Adipocyte (in vitro differentiated cells): Measurements from ENCODE around the gene C15orf61.
A peak's percentile ranks its signal among the peaks of the same experiment; 100 is the strongest.

Experiments
- DNase-seq: peaks from one replicate; pipeline ENCODE4 v3.0.0-alpha.2; 2015; ENCODE audit warnings: low read depth
- H3K27me3 ChIP-seq: replicated peaks from 2 replicates; pipeline ENCODE4 v1.7.0; 2013; ENCODE audit warnings: mild to moderate bottlenecking, low read length, moderate library complexity; ENCODE audit not compliant: control insufficient read depth, insufficient read depth
- H3K36me3 ChIP-seq: 2 replicates; pipeline ENCODE4 v1.7.0; 2013; ENCODE audit warnings: low read length, mild to moderate bottlenecking, moderate library complexity; ENCODE audit not compliant: control insufficient read depth, insufficient read depth, severe bottlenecking
- H3K4me1 ChIP-seq: 2 replicates; pipeline ENCODE4 v1.7.0; 2013; ENCODE audit warnings: mild to moderate bottlenecking, low read length, moderate library complexity; ENCODE audit not compliant: control insufficient read depth, insufficient read depth
- H3K4me3 ChIP-seq: 2 replicates; pipeline ENCODE4 v1.7.0; 2013; ENCODE audit warnings: mild to moderate bottlenecking, low read length, moderate library complexity
- H3K9ac ChIP-seq: 2 replicates; pipeline ENCODE4 v1.7.0; 2013; ENCODE audit warnings: mild to moderate bottlenecking, low read length, moderate library complexity
- H3K9me3 ChIP-seq: 2 replicates; pipeline ENCODE4 v1.7.0; 2013; ENCODE audit warnings: mild to moderate bottlenecking, low read length, moderate library complexity; ENCODE audit not compliant: control insufficient read depth

The C15orf61 gene

DNA sequence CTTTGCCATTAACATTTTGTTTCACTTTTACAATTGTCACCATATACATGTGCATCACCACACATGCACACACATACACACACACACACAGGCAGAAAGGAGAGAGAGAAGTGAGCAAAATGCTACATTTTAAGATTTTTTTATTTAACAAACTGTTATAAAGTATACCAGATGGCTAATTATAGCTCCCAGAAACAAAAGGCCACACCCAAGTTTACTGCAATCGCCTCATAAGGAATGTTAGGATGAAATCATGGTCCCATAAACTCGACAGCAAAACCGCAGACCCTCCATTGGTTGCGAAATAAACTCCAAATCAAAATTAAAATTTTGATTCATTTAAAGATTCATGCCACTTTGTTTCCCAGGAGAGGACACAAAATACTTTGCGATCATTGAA lies 16.1 kb upstream of the C15orf61 start:
- H3K9ac ChIP-seq, result peak overlapping the region; percentile 83
- H3K27me3 ChIP-seq, result no peaks in the 10 kb centered on the region
- H3K36me3 ChIP-seq, result peaks cover 15% of the 10 kb centered on the region
- H3K4me3 ChIP-seq, result peak overlapping the region; percentile 57
- peaks cover 81% of the 10 kb centered on the region for H3K4me1 ChIP-seq
- peak; percentile 66 for DNase-seq
- no peaks in the 10 kb centered on the region for H3K9me3 ChIP-seq

DNA sequence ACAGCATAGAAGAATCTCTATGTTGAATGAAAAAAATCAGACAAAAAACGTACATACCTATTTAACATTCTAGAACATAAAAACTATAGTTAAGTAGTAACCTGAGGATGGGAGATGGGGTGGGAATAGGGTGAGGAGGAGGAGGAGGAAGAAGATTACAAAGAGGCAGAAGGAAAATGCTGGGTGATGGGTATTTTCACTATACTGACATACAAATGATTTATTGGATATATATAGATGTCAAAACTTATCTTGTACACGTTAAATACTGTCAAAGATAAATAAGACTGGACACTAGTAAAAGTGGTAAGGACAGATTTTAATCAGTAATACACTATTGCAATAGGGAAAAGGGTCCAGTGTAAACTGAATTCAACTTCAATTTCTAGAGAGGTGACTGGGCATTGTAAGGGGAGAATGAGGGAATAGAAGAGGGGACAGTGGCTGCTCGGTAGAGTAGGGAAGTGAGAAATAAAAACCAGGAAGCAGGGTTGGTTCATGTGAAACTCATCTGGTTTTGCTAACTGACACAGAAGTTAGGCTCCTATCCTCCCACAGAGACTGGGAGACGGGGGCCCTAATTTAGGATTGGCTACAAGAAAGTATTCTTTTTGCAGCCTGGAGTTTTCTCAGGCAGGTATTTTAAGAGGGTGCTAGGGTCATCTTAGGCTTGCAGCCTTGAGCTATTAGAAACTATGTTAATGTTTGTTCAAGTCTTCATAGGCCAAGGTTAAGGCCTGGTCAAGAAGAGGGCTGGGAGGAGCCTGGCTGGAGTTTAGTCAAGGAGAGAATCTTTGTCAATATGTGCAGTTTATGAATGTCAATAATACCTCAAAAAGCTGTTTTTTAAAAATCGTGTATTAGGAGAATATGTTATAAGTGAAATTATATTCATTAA lies 15.0 kb upstream of the C15orf61 start:
- Histone ChIP-seq H3K9me3 (no peaks in the 10 kb centered on the region), H3K4me3 (peak overlapping the region; percentile 57), H3K4me1 (peaks cover 86% of the 10 kb centered on the region), H3K9ac (peak overlapping the region; percentile 76), H3K27me3 (no peaks in the 10 kb centered on the region), H3K36me3 (peaks cover 20% of the 10 kb centered on the region)
- DNase-seq, result no peak

DNA sequence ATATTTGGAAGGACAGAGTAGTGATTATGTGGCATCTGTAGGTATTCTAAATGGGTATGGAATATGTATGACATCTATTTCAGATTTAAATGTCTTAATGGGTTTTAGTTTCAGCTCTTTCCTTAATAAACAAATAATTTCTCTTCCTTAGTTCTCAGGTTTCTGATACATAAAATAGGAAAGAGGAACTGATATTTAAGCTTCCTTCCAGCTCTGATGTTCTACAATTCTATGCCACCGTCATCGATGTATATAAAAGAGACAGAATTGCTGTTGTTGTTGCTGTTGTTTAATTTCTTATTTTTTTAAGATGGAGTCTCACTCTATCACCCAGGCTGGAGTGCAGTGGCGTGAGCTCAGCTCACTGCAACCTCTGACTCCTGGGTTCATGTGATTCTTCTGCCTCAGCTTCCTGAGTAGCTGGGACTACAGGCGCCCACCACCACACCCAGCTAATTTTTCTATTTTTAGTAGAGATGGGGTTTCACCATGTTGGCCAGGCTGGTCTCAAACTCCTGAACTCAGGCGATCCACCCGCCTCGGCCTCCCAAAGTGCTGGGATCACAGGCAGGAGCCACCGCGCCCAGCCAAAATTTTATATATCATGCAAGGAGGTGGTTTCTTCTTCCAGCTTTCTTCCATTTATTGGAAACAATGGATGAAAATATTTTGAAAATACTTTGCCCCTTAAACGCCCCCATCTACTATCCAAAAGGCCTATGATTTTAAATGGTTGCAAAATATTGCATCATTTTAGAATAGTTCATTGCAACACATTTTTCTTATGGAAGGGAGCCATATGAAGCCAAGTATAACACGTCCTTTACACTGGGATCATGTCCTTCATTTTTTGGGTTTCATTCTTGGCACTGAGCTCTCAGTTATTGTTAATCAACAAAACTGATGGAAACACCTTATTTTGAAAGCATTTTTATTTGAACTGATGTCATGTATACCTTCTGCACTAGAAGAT lies 13.9 kb upstream of the C15orf61 start:
- Histone ChIP-seq H3K4me3 (no peak overlapping the region), H3K36me3 (peaks cover 23% of the 10 kb centered on the region), H3K9me3 (no peaks in the 10 kb centered on the region), H3K4me1 (peaks cover 86% of the 10 kb centered on the region), H3K9ac (peak overlapping the region; percentile 62), H3K27me3 (no peaks in the 10 kb centered on the region)
- DNase-seq, result peak; percentile 85

DNA sequence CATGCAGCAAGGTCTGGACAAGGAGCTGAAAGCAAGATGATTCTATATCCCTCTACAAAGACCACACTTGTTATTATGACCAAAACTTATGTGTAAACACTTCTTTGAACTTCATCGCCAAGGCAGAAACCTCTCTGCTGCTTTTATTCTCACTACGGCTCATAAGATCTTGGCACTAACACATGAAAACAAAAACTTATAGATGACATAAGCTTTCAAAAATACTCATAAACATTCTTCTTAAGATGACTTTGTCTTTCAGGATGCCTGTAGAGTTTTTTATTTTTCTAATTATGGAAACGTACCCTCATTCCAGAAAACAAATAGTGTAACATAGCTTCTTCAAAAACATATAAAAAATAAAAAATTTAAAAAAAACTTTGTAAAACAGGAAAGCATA lies 12.5 kb upstream of the C15orf61 start:
- H3K9ac ChIP-seq, result peak overlapping the region; percentile 41
- H3K27me3 ChIP-seq, result no peaks in the 10 kb centered on the region
- peaks cover 34% of the 10 kb centered on the region for H3K36me3 ChIP-seq
- no peaks in the 10 kb centered on the region for H3K9me3 ChIP-seq
- DNase-seq, result peak; percentile 30
- peaks cover 86% of the 10 kb centered on the region for H3K4me1 ChIP-seq
- no peak overlapping the region for H3K4me3 ChIP-seq

DNA sequence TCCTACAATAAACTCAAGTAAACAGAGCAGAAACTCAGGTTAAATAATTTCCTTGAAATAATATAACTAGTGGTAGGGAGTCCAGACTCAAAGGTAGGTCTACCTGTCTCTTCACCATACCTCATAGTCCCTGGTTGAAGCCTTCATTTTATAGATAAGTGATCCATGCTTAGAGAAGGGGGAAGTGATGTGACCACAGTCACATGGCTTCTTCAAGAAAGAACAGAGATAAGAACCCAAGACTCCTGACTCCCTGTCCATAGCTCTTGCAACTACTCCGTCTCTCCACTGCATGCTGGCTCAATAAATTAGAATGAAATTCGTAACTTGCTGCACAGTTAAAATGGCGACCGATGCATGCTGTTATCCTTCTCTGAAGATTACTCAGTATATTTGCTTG lies 11.0 kb upstream of the C15orf61 start:
- Histone ChIP-seq H3K4me3 (no peak overlapping the region), H3K4me1 (peaks cover 82% of the 10 kb centered on the region), H3K27me3 (no peaks in the 10 kb centered on the region), H3K9ac (peak overlapping the region; percentile 85), H3K9me3 (no peaks in the 10 kb centered on the region), H3K36me3 (peaks cover 46% of the 10 kb centered on the region)
- no peak for DNase-seq

DNA sequence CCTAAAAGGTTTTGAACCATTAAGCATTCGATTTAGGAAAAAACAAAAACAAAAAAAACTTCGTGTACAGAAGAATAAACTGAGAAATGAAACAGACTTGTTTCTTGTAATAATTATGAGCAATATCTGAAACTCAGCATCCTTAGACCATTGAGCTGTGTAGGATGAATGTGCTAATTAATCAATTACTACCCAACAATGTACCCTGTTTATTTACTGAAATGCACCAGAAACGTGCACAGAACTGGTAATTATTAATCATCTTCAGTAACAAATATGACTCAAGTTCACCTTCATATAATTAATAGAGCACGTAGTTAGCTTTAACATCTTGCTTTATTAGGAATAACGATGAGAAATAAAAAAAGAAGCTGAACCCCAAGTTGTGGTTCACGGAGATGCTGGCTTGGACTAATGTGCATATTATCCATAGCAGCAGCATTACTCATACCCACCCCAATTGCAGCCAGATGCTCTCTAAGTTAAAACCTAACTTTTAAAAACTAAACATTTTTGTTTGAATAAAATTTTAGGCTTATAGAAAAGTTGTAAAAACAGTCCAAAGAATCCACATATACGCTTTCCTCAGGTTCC lies 10.2 kb upstream of the C15orf61 start:
- peak; percentile 74 for DNase-seq
- Histone ChIP-seq H3K36me3 (peaks cover 52% of the 10 kb centered on the region), H3K9me3 (no peaks in the 10 kb centered on the region)

DNA sequence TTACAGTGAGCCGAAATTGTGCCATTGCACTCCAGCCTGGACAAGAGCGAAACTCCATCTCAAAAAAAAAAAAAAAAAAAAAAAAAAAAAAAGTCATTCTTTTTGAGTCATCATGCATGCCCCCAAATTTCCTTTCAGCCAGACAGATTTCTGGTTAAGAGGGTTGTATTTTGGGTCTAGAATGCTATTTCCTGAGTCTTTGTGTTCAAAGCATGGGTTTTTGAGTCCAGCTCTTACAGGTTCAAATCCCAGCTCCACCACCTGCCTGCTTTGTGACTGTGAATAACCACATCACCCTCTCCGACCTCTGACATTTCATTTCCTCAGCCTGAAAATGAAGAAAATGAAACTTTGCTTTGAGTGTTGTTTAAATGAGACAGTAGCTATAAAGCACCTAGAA lies 9.3 kb upstream of the C15orf61 start:
- Histone ChIP-seq H3K9ac (peak overlapping the region; percentile 85), H3K27me3 (no peaks in the 10 kb centered on the region), H3K4me3 (no peak overlapping the region), H3K4me1 (peaks cover 65% of the 10 kb centered on the region), H3K36me3 (peaks cover 58% of the 10 kb centered on the region), H3K9me3 (no peaks in the 10 kb centered on the region)
- DNase-seq, result no peak

More for the DNA sequence above, 10.2 kb upstream of the C15orf61 start:
- peak overlapping the region; percentile 48 for H3K4me3 ChIP-seq
- H3K27me3 ChIP-seq, result no peaks in the 10 kb centered on the region
- peak overlapping the region; percentile 85 for H3K9ac ChIP-seq
- H3K4me1 ChIP-seq, result peaks cover 74% of the 10 kb centered on the region

DNA sequence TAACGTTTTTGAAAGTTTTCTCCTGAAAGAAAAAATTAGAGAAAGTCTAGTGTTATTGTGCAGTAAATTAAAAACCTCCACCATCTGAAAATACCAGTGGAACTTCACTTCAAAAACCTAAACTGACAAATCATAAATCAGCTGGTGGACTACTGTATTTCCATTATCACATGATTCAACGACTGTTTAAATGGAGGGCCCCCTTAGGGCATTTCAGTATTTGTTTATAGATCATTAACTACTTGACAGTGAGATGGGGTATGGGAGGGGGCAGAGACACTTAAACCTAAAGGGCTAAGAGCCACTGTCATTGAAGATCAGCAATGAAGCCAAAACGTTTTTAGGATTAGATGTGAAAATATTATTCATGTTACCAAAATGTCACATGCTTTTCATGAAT lies 8.8 kb upstream of the C15orf61 start:
- Histone ChIP-seq H3K4me1 (peaks cover 60% of the 10 kb centered on the region), H3K4me3 (no peak overlapping the region), H3K36me3 (peaks cover 64% of the 10 kb centered on the region), H3K9ac (peak overlapping the region; percentile 85), H3K27me3 (no peaks in the 10 kb centered on the region), H3K9me3 (no peaks in the 10 kb centered on the region)
- no peak for DNase-seq

DNA sequence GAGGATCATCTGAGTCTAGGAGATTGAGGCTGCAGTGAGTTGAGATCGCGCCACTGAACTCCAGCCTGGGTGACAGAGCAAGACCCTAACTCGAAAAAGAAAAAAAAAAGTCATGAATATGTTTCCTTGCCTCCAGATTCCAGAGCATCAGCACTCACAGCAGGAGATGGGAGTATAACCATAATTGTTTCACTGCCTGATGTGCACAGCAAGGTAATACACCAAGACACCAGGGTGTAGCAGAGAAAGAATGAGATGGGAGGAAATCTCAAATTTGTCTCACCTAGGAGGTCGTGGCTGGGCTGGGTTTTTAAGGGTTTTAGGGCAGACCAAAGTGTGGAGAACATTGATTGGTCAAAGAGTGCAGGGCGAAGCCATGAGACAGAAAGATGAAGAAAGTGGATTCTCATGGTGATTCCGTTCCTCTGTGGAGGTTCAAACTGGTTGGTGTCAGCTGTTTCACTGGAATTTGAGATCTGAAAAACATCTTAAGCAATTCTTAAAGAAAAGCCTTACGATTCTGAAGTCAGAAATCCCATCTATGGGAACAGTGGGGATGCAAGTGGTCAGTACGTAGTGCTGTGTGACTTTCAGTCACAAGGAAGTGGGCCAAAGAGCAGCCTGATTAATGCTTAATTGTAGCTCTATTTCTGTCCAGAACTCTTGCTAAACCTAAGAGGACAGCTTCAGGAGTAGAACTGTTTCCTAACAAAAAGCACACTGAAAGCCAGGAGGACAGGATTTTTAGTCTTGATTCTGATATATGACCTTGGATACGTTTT lies 7.8 kb upstream of the C15orf61 start:
- no peaks in the 10 kb centered on the region for H3K9me3 ChIP-seq

DNA sequence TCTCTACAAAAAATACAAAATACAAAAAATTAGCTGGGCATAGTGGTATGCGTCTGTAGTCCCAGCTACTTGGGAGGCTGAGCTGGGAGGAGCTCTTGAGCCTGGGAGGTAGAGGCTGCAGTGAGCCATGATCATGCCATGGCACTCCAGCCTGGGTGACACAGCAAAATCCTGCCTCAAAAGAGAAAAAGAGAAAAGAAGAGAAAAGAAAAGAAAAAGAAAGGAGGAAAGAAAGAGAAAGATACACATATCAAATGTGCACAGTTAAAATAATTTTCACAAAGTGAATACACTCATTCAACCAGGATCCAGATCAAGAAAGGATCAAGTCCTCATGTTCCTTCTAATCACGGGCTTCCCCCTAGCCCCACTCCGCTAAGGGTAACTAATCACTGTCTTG lies 5.8 kb upstream of the C15orf61 start:
- peaks cover 48% of the 10 kb centered on the region for H3K4me1 ChIP-seq
- DNase-seq, result no peak
- H3K36me3 ChIP-seq, result peaks cover 55% of the 10 kb centered on the region

More for the DNA sequence above, 7.8 kb upstream of the C15orf61 start:
- no peak for DNase-seq
- Histone ChIP-seq H3K9ac (peak overlapping the region; percentile 81), H3K27me3 (no peaks in the 10 kb centered on the region), H3K4me3 (peak overlapping the region; percentile 36), H3K4me1 (peaks cover 52% of the 10 kb centered on the region), H3K36me3 (peaks cover 67% of the 10 kb centered on the region)

More for the DNA sequence above, 5.8 kb upstream of the C15orf61 start:
- Histone ChIP-seq H3K9me3 (no peaks in the 10 kb centered on the region), H3K9ac (no peak overlapping the region), H3K4me3 (no peak overlapping the region), H3K27me3 (no peaks in the 10 kb centered on the region)
